ENCODE results near the gene C18orf54.
"Not testable (repeated sequence)": the region's sequence is repeated elsewhere in the genome, so short reads cannot be mapped to it uniquely, and the experiment has no call there.

Gene C18orf54

GRCh38 chr18:54357660-54358494 lies at the start of gene C18orf54, which contains the start of gene STARD6:
Gene C18orf54 (plus strand): TSS chr18:54357906. CDS start chr18:54360573, 2,667 bp downstream.
Gene STARD6 (minus strand): TSS chr18:54357858. CDS start chr18:54354573, 3,285 bp downstream.
- peak; percentile 94 for DNase-seq

- DNase-seq = not testable (repeated sequence)
Observed at GRCh38 chr18:54309564-54309963, 48.1 kb upstream of the C18orf54 start.

- peak; percentile 9 for DNase-seq
Observed at GRCh38 chr18:54316071-54316820, 41.5 kb upstream of the C18orf54 start.

GRCh38 chr18:54323561-54323960 lies 34.1 kb upstream of the C18orf54 start:
- no peak for DNase-seq

GRCh38 chr18:54323970-54324369 lies 33.7 kb upstream of the C18orf54 start:
- DNase-seq = no peak

- no peak for DNase-seq
Observed at GRCh38 chr18:54327818-54328217, 29.9 kb upstream of the C18orf54 start.

GRCh38 chr18:54329787-54330186 lies 27.9 kb upstream of the C18orf54 start:
- DNase-seq = no peak

GRCh38 chr18:54330768-54331548 lies 26.7 kb upstream of the C18orf54 start:
- DNase-seq = peak; percentile 7

- DNase-seq = no peak
Observed at GRCh38 chr18:54335638-54336173, 22.0 kb upstream of the C18orf54 start.

GRCh38 chr18:54338230-54338629 lies 19.5 kb upstream of the C18orf54 start:
- no peak for DNase-seq

GRCh38 chr18:54351186-54351585 lies 6.5 kb upstream of the C18orf54 start:
- no peak for DNase-seq

GRCh38 chr18:54357082-54357659 lies 535 bp upstream of the C18orf54 start:
- DNase-seq = no peak

- DNase-seq = peak; percentile 57
Observed at GRCh38 chr18:54358495-54359040, 862 bp downstream of the C18orf54 start.

- no peak for DNase-seq
Observed at GRCh38 chr18:54359233-54359632, 1.5 kb downstream of the C18orf54 start.

GRCh38 chr18:54360406-54360805 lies 2.7 kb downstream of the C18orf54 start:
- DNase-seq = no peak

GRCh38 chr18:54378057-54378456 lies 20.4 kb downstream of the C18orf54 start:
- no peak for DNase-seq

- no peak for DNase-seq
Observed at GRCh38 chr18:54381640-54382039, 23.9 kb downstream of the C18orf54 start.

- DNase-seq = no peak
Observed at GRCh38 chr18:54382076-54382475, 24.4 kb downstream of the C18orf54 start.

GRCh38 chr18:54382733-54383252 lies 25.1 kb downstream of the C18orf54 start:
- no peak for DNase-seq

- DNase-seq = no peak
Observed at GRCh38 chr18:54386043-54386442, 28.3 kb downstream of the C18orf54 start.

GRCh38 chr18:54386800-54387495 lies 29.2 kb downstream of the C18orf54 start:
- not testable (repeated sequence) for DNase-seq

All from hematopoietic multipotent progenitor cell treated with erythropoietin and hydrocortisone succinate and interleukin-3 and kit ligand, for 6 days (in vitro differentiated cells).